Loucy (cell line): ENCODE data around the gene CLDN11.

Experiments used
- H2AFZ ChIP-seq: fragments of 200-600 bp; sonication (generic); 2 replicates; pipeline ENCODE4 v1.6.0; 2016; ENCODE audit warnings: antibody characterized with exemption, mild to moderate bottlenecking, low read length, moderate library complexity
- H3F3A ChIP-seq: fragments of 200-600 bp; 2 replicates; pipeline ENCODE4 v1.6.0; 2016; ENCODE audit warnings: antibody characterized with exemption, low read depth, mild to moderate bottlenecking
- H3K27me3 ChIP-seq: fragments of 200-600 bp; sonication (generic); 2 replicates; pipeline ENCODE4 v1.6.1; 2014; ENCODE audit warnings: low read length, mild to moderate bottlenecking; ENCODE audit not compliant: insufficient read depth, poor library complexity, severe bottlenecking
- H3K36me3 ChIP-seq: fragments of 200-600 bp; sonication (generic); 2 replicates; pipeline ENCODE4 v1.6.1; 2016; ENCODE audit warnings: low read length; ENCODE audit not compliant: insufficient read depth
- H3K4me1 ChIP-seq: fragments of 200-600 bp; sonication (generic); 2 replicates; pipeline ENCODE4 v1.5.1; 2014; ENCODE audit warnings: low read length, mild to moderate bottlenecking; ENCODE audit not compliant: insufficient read depth, poor library complexity, severe bottlenecking
- H3K4me2 ChIP-seq: fragments of 200-600 bp; sonication (generic); 2 replicates; pipeline ENCODE4 v1.6.0; 2014; ENCODE audit warnings: antibody characterized with exemption, low read length, low read depth, mild to moderate bottlenecking; ENCODE audit not compliant: poor library complexity, severe bottlenecking
- H3K4me3 ChIP-seq: fragments of 200-600 bp; sonication (generic); 2 replicates; pipeline ENCODE4 v1.5.1; 2014; ENCODE audit warnings: low read length, mild to moderate bottlenecking, mixed read lengths; ENCODE audit not compliant: poor library complexity, severe bottlenecking
- H3K79me2 ChIP-seq: fragments of 200-600 bp; sonication (generic); 2 replicates; pipeline ENCODE4 v1.6.1; 2014; ENCODE audit warnings: low read length; ENCODE audit not compliant: insufficient read depth
- H3K9ac ChIP-seq: fragments of 200-600 bp; sonication (generic); 2 replicates; pipeline ENCODE4 v1.6.0; 2014; ENCODE audit warnings: mild to moderate bottlenecking, low read depth, low read length, moderate library complexity; ENCODE audit not compliant: poor library complexity, severe bottlenecking
- H3K9me2 ChIP-seq: fragments of 200-600 bp; sonication (generic); replicated peaks from 2 replicates; pipeline ENCODE4 v1.6.1; 2016; ENCODE audit warnings: low read depth, low read length, mixed read lengths
- H3K9me3 ChIP-seq: fragments of 200-600 bp; sonication (generic); 2 replicates; pipeline ENCODE4 v1.6.1; 2014; ENCODE audit warnings: mild to moderate bottlenecking, antibody characterized with exemption, low read length, low read depth; ENCODE audit not compliant: insufficient read depth
- H4K20me1 ChIP-seq: fragments of 200-600 bp; sonication (generic); 2 replicates; pipeline ENCODE4 v1.6.0; 2014; ENCODE audit warnings: antibody characterized with exemption, low read length, mild to moderate bottlenecking; ENCODE audit not compliant: insufficient read depth, poor library complexity, severe bottlenecking
- EZH2phosphoT487 ChIP-seq: fragments of 200-600 bp; IDR thresholded peaks from 2 replicates; pipeline ENCODE4 v1.6.1; 2018; ENCODE audit warnings: antibody characterized with exemption, mild to moderate bottlenecking, moderate library complexity, borderline replicate concordance
- TF ChIP-seq, protein P1 (sequence below): fragments of 200-600 bp; sonication (generic); conservative IDR thresholded peaks from 2 replicates; pipeline ENCODE4 v1.5.1; 2014; ENCODE audit warnings: mild to moderate bottlenecking, antibody characterized with exemption, low read length

The CLDN11 gene

DNA sequence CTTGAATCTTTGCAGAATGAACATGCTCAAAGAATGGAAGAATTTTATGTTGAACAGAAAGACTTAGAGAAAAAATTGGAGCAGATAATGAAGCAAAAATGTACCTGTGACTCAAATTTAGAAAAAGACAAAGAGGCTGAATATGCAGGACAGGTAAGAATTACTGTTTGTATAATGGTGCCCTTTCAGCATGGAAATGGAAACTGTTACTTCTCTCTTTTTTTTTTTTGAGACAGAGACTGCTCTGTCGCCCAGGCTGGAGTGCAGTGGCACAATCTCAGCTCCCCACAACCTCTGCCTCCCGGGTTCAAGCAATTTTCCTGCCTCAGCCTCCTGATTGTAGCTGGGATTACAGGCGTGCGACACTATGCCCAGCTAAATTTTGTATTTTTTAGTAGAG is 27.6 kb upstream of the CLDN11 start:
- Histone ChIP-seq H3K27me3 (no peaks in the 10 kb centered on the region), H3F3A (no peaks in the 10 kb centered on the region), H3K4me1 (no peaks in the 10 kb centered on the region), H3K4me3 (no peak overlapping the region), H3K36me3 (peaks cover 34% of the 10 kb centered on the region), H3K79me2 (no peaks in the 10 kb centered on the region), H3K4me2 (no peak overlapping the region), H2AFZ (no peak overlapping the region), H4K20me1 (peaks cover 4% of the 10 kb centered on the region), H3K9ac (no peak overlapping the region), H3K9me2 (no peaks in the 10 kb centered on the region), H3K9me3 (0 out of 2 replicates have a peak, but pooled peaks cover 4% of the 10 kb centered on the region)
- TF ChIP-seq EZH2phosphoT487: no peak

DNA sequence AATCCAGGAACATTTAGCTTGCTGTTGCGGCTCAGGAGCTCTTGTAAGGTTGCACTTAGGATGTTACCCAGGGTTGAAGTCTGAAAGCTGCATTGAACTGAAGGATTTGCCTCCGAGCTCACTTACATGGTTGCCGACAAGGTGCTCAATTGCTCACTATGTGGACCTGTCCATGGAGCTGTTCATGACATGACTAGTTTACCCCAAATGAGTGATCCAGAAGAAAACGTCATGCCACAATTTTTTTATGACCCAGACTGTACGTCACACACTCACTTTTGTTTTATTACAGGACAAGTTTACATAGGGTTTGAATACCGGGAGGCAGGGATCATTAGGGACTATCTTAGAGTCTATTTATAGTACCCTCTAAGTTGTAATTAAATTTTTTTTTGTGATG is 21.0 kb upstream of the CLDN11 start:
- no peaks in the 10 kb centered on the region for H3K79me2 ChIP-seq
- peaks cover 4% of the 10 kb centered on the region for H4K20me1 ChIP-seq
- no peaks in the 10 kb centered on the region for H3K9me3 ChIP-seq
- H3F3A ChIP-seq: no peaks in the 10 kb centered on the region
- H3K27me3 ChIP-seq: no peaks in the 10 kb centered on the region
- peaks cover 5% of the 10 kb centered on the region for H3K36me3 ChIP-seq
- H3K9ac ChIP-seq: no peak overlapping the region
- H2AFZ ChIP-seq: no peak overlapping the region
- no peak overlapping the region for H3K4me3 ChIP-seq
- H3K4me1 ChIP-seq: no peaks in the 10 kb centered on the region
- H3K4me2 ChIP-seq: no peak overlapping the region
- no peak for TF ChIP-seq EZH2phosphoT487
- TF ChIP-seq, protein P1, sequence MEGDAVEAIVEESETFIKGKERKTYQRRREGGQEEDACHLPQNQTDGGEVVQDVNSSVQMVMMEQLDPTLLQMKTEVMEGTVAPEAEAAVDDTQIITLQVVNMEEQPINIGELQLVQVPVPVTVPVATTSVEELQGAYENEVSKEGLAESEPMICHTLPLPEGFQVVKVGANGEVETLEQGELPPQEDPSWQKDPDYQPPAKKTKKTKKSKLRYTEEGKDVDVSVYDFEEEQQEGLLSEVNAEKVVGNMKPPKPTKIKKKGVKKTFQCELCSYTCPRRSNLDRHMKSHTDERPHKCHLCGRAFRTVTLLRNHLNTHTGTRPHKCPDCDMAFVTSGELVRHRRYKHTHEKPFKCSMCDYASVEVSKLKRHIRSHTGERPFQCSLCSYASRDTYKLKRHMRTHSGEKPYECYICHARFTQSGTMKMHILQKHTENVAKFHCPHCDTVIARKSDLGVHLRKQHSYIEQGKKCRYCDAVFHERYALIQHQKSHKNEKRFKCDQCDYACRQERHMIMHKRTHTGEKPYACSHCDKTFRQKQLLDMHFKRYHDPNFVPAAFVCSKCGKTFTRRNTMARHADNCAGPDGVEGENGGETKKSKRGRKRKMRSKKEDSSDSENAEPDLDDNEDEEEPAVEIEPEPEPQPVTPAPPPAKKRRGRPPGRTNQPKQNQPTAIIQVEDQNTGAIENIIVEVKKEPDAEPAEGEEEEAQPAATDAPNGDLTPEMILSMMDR: no peak
- H3K9me2 ChIP-seq: no peaks in the 10 kb centered on the region

DNA sequence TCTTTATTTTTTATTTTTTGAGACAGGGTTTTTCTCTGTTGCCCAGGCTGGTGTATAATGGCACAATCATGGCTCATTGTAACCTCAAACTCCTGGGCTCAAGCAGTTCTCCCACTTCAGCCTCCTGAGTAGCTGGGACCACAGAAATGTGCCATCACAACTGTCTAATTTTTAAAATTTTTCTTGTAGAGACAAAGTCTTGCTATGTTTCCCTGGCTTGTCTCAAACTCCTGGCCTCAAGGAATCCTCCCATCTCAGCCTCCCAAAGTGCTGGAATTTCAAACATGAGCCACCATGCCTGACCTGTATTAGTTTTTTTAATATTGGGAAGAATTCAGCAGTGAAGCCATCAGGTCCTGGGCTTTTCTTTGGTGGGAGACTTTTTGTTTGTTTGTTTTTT is 13.6 kb upstream of the CLDN11 start:
- H3K4me1 ChIP-seq: no peaks in the 10 kb centered on the region
- no peak for TF ChIP-seq EZH2phosphoT487
- TF ChIP-seq, protein P1: no peak
- H3K79me2 ChIP-seq: no peaks in the 10 kb centered on the region
- H3K9me2 ChIP-seq: no peaks in the 10 kb centered on the region
- no peak overlapping the region for H3K4me3 ChIP-seq
- H4K20me1 ChIP-seq: no peaks in the 10 kb centered on the region
- H3K36me3 ChIP-seq: no peaks in the 10 kb centered on the region
- H2AFZ ChIP-seq: no peak overlapping the region
- no peaks in the 10 kb centered on the region for H3K9me3 ChIP-seq
- no peak overlapping the region for H3K9ac ChIP-seq
- no peak overlapping the region for H3K4me2 ChIP-seq
- no peaks in the 10 kb centered on the region for H3K27me3 ChIP-seq
- H3F3A ChIP-seq: no peaks in the 10 kb centered on the region

DNA sequence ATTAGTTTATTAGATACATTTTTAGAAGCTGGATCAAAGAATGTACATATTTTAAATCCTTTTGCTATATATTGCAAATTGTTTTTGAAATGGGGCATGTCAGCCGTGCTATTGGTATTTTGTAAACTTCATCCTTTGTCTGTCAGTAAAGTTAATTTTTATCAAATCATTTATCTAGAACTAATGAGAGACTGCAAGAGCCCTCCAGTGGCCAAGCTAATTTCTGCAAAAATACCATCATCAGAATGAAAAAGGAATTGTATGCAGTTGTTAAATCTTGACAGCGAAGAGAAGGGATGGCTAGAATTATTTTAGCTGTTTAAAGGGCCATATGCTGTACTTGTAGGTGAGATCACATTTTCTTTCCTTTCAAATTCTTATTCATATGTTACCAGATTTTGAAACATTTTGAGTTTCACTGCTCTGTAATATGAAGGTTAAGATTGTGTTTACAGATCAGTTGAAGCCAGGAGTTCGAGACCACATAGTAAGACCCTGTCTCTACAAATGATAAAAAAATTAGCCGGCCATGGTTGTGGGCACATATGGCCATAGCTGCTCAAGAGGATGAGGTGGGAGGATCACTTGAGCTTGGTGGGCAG is 8.1 kb upstream of the CLDN11 start:
- no peaks in the 10 kb centered on the region for H3K9me2 ChIP-seq
- no peak overlapping the region for H3K9ac ChIP-seq
- no peak overlapping the region for H3K4me2 ChIP-seq
- no peaks in the 10 kb centered on the region for H4K20me1 ChIP-seq
- H3K4me1 ChIP-seq: no peaks in the 10 kb centered on the region
- H3K79me2 ChIP-seq: no peaks in the 10 kb centered on the region
- no peak overlapping the region for H2AFZ ChIP-seq
- TF ChIP-seq, protein P1: peak; percentile 80
- no peak for TF ChIP-seq EZH2phosphoT487
- H3K4me3 ChIP-seq: no peak overlapping the region
- no peaks in the 10 kb centered on the region for H3K36me3 ChIP-seq
- H3F3A ChIP-seq: no peaks in the 10 kb centered on the region
- no peaks in the 10 kb centered on the region for H3K9me3 ChIP-seq
- no peaks in the 10 kb centered on the region for H3K27me3 ChIP-seq
